Measurements from ENCODE around the gene KIF22.
"Not testable (repeated sequence)": the region's sequence is repeated elsewhere in the genome, so short reads cannot be mapped to it uniquely, and the experiment has no call there.

The KIF22 gene

DNA sequence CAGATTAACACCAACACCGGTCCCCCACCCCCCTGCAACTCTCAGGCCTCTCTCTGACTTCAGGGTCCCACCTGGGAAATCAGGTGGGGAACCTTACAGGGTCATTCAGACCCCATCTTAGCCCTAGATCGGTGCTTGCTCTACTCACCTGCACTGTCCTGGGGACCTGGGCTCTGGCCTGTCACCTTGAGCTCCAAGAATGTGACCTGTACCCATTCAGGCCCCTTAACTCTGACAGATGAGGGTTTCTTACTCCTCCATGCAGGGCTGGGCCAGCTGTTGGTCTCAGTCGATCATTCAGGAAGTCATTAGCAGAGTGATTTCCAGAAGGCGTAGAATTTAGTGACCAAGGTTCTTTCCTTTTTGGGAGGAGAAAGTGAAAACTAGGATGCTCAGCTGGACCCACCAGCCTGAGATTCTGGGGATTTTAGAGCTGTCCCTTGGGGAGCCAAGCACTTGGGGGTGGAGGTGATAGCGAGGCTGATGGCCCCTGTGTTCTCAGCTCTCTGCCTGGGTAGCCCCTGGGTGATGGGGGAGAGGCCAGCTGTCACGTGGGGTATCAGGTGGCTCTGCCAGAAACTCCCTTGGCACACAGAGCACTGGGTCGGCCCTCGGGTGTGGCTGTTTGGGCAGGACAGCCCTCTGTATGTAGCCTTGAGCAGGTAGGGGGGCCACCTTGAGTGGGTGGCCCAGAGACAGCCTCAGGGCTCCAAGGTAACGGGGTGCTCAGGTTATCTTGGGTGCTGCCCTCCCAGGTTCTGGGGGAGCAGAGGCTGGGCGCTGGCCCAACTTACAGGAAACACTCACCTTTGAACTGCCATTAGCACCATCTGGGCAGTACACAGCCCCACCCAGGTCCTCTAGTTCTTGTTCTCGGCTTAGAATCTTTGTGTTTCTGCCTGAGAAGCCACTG lies 30.4 kb downstream of the KIF22 start:
- peaks cover 69 to 84% (median 76%) of the 10 kb centered on the region in 10 experiments for H3K4me1 ChIP-seq
- H3K27me3 ChIP-seq, result no peaks in the 10 kb centered on the region
- H3K36me3 ChIP-seq, result peaks cover 18 to 46% (median 30%) of the 10 kb centered on the region in 11 experiments
- H4K20me1 ChIP-seq, result peaks cover 16 to 57% (median 45%) of the 10 kb centered on the region in 11 experiments; a peak in 19 of 22 replicates
- no peaks in the 10 kb centered on the region for H3K9me3 ChIP-seq (replicated peaks in 1 of 11)
- peak overlapping the region; percentile 45 to 81 (median 68) for H3K4me3 ChIP-seq
- H3K4me2 ChIP-seq, result peak overlapping the region; percentile 95 to 100 (median 100)
- peak overlapping the region; percentile 63 to 98 (median 76) for H3K9ac ChIP-seq
- TF ChIP-seq Cebpa-rat (IDR thresholded peaks at IDR 0.05), result no peak
- H3K27ac ChIP-seq, result peak overlapping the region; percentile 6 to 76 (median 63); a peak in 21 of 22 replicates

DNA sequence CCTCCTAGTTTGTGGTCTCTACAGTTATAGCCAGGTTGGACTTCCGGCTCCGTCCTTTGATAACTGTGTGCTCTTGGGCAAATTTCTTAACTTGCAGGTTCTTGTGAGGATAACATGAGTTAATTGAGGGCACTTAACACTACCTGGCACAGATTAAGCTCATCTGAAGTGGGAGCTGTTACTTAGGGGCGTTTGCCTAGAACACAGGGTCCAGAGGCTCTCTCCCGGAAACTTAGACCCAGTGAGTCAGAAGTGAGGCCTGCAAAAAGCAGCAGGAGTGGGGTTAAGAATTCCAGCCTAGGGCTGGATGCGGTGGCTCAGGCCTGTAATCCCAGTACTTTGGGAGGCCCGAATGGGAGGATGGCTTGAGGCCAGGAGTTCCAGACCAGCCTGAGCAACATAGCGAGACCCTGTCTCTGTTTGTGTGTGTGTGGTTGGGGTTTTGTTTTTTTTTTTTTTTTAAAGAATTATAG lies 31.1 kb downstream of the KIF22 start:
- H3K9ac ChIP-seq, result peak overlapping the region in 10 of 11 experiments; percentile 71 to 98 (median 76); a peak in 18 of 22 replicates
- TF ChIP-seq Cebpa-rat (IDR thresholded peaks at IDR 0.05), result no peak
- no peaks in the 10 kb centered on the region for H3K27me3 ChIP-seq
- H3K27ac ChIP-seq, result peak overlapping the region in 10 of 11 experiments; percentile 6 to 76 (median 64); a peak in 14 of 22 replicates
- peaks cover 18 to 46% (median 31%) of the 10 kb centered on the region in 11 experiments for H3K36me3 ChIP-seq
- H3K4me3 ChIP-seq, result peak overlapping the region in 6 of 10 experiments; percentile 56 to 81 (median 73); a peak in 9 of 20 replicates
- peaks cover 16 to 62% (median 48%) of the 10 kb centered on the region in 11 experiments; a peak in 19 of 22 replicates for H4K20me1 ChIP-seq
- peaks cover 69 to 85% (median 76%) of the 10 kb centered on the region in 10 experiments for H3K4me1 ChIP-seq
- H3K9me3 ChIP-seq (replicated peaks in 1 of 11), result no peaks in the 10 kb centered on the region
- H3K4me2 ChIP-seq, result peak overlapping the region; percentile 95 to 100 (median 100)

DNA sequence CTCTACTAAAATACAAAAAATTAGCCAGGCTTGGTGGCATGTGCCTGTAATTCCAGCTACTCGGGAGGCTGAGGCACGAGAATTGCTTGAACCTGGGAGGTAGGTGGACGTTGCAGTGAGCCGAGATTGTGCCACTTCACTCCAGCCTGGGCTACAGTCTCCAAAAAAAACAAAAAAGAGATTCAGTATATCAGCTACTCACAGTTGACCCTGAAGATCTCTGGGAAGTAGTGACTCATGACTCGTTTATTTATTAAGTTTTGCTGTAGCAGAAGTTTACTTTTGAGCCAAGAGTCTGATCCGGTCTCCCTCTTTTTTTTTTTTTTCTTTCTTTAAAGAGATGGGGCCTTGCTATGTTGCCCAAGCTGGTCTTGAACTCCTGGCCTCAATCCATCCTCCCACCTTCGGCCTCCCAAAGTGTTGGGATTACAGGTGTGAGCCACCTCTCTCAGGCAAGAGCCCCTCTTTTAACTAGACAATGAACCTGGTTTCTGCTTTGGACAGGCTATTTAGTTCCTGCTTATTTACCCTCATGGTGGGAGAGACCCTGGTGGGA lies 34.1 kb downstream of the KIF22 start:
- Histone ChIP-seq H3K9me3 (replicated peaks in 1 of 11) (no peaks in the 10 kb centered on the region), H3K4me3 (no peak overlapping the region), H3K36me3 (peaks cover 4 to 46% (median 15%) of the 10 kb centered on the region in 11 experiments), H3K4me1 (peaks cover 42 to 60% (median 50%) of the 10 kb centered on the region in 10 experiments), H3K27me3 (no peaks in the 10 kb centered on the region), H4K20me1 (peaks cover 8 to 84% (median 42%) of the 10 kb centered on the region in 11 experiments; a peak in 19 of 22 replicates), H3K9ac (peak overlapping the region in 2 of 11 experiments; percentile 33 to 53; a peak in 3 of 22 replicates), H3K4me2 (peak overlapping the region; percentile 42 to 100 (median 70)), H3K27ac (peak overlapping the region in 3 of 11 experiments; percentile 0 to 19 (median 14); a peak in 2 of 22 replicates)
- no peak for TF ChIP-seq Cebpa-rat (IDR thresholded peaks at IDR 0.05)

DNA sequence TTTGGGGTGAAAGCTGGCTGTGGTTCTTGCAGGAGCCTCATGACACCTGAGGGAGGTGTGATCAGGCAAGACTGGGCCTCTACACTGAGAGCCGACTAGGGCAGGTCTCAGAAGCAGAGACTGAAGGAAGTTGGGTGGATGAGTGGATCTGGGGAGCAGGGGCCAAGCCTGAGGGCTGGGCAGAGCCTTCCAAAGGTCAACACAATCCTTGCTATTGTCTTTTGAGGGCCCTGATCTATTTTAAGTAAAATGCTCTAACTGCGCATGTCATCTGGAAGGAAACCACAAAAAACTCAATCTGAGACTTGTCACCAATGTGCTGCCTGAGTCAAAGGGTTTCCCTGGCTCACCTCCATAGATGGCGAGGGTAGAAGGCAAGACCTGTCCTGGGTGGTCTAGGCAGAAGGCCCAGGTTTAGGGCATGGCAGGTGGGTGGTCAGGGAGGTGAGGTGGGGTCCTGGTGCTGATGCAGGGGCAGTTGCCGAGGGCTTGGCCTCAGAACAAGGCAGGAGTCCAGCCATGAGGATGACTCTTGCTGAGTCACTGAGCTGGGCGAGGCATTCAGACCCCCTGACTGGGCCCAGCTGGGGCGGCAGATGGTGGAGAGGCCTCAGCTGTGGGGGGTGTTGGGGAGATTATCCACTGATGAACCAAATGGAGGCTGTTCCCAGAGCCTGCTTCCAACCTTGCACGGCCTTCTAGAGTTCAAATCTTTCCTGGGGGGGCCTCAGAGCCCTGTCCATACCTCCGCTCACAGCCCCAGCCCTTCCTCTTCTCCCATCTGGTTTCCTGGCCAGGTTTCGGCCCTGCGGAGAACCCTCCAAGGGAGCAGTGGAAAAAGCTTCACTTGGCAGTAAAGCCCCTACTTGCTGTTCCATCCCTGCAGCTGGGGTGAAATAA lies 34.8 kb downstream of the KIF22 start:
- no peak overlapping the region for H3K4me3 ChIP-seq
- peak overlapping the region; percentile 38 to 100 (median 70) for H3K4me2 ChIP-seq
- no peaks in the 10 kb centered on the region for H3K27me3 ChIP-seq
- TF ChIP-seq Cebpa-rat (IDR thresholded peaks at IDR 0.05), result no peak
- H3K9me3 ChIP-seq (replicated peaks in 1 of 11), result no peaks in the 10 kb centered on the region
- peak overlapping the region in 4 of 11 experiments; percentile 12 to 45 (median 24); a peak in 6 of 22 replicates for H3K27ac ChIP-seq
- peaks cover 0 to 50% (median 15%) of the 10 kb centered on the region in 11 experiments; a peak in 11 of 22 replicates for H3K36me3 ChIP-seq
- peaks cover 8 to 91% (median 37%) of the 10 kb centered on the region in 11 experiments; a peak in 19 of 22 replicates for H4K20me1 ChIP-seq
- peaks cover 35 to 55% (median 44%) of the 10 kb centered on the region in 10 experiments for H3K4me1 ChIP-seq
- H3K9ac ChIP-seq, result peak overlapping the region in 2 of 11 experiments; percentile 33 to 53; a peak in 2 of 22 replicates

DNA sequence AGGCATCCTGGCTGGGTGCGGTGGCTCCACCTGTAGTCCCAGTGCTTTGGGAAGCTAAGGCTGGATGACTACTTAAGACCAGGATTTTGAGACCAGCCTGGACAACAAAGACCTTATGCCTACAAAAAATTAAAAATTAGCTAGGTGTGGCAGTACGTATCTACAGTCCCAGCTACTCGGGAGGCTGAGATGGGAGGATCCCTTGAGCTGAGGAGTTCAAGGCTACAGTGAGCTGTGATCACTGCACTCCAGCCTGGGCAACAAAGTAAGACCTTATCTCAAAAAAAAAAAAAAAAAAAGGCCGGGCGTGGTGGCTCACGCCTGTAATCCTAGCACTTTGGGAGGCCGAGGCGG lies 35.8 kb downstream of the KIF22 start:
- Histone ChIP-seq H3K9ac (no peak overlapping the region), H3K36me3 (peaks cover 0 to 59% (median 13%) of the 10 kb centered on the region in 11 experiments; a peak in 12 of 22 replicates), H3K9me3 (replicated peaks in 1 of 11) (no peaks in the 10 kb centered on the region), H4K20me1 (peaks cover under 1 to 100% (median 28%) of the 10 kb centered on the region in 11 experiments; a peak in 18 of 22 replicates), H3K27me3 (no peaks in the 10 kb centered on the region), H3K4me3 (no peak overlapping the region), H3K4me1 (peaks cover 25 to 47% (median 35%) of the 10 kb centered on the region in 10 experiments), H3K27ac (no peak overlapping the region), H3K4me2 (no peak overlapping the region)
- no peak for TF ChIP-seq Cebpa-rat (IDR thresholded peaks at IDR 0.05)

DNA sequence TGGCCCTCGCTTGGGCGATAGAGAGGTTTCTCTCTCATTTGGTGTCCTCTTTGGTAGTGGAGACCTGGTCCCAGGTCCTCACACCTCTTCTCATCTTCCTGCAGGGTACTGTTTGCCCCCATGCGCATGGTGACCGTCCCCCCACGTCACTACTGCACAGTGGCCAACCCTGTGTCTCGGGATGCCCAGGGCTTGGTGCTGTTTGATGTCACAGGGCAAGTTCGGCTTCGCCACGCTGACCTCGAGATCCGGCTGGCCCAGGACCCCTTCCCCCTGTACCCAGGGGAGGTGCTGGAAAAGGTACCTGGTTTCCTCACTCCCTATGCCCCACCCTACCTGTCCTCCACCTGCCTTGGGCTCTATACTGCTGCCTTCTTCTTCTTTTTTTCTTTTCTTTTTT lies 40.2 kb downstream of the KIF22 start:
- H3K4me2 ChIP-seq, result no peak overlapping the region
- peaks cover 0 to 81% (median 5%) of the 10 kb centered on the region in 11 experiments; a peak in 10 of 22 replicates for H4K20me1 ChIP-seq
- no peak for TF ChIP-seq Cebpa-rat (IDR thresholded peaks at IDR 0.05)
- H3K4me1 ChIP-seq, result peaks cover 0 to 5% (median under 1%) of the 10 kb centered on the region in 10 experiments; a peak in 9 of 20 replicates
- no peak overlapping the region for H3K4me3 ChIP-seq
- H3K36me3 ChIP-seq, result peaks cover 0 to 90% (median 11%) of the 10 kb centered on the region in 11 experiments; a peak in 15 of 22 replicates
- H3K27me3 ChIP-seq, result no peaks in the 10 kb centered on the region
- no peak overlapping the region for H3K27ac ChIP-seq
- no peak overlapping the region for H3K9ac ChIP-seq
- no peaks in the 10 kb centered on the region for H3K9me3 ChIP-seq (replicated peaks in 1 of 11)

DNA sequence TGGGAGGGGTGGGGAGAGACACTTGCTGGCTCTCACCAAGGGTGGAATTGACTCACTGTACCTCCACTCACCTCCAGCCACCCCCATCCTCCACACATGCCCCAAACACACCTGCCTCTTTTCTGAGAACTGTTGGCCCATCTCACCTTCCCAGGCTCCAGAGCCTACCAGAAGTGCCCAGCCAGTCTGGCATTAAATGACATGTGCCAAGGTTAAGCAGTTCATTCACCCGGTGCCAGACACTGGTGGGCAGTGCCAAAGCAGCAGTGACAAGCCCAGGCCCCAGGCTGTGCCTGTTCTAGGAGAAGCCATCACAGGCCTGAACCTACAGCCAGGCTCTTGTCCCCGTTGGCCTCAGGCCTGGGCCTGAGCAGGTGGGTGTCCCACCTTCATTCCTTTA lies 40.9 kb downstream of the KIF22 start:
- no peaks in the 10 kb centered on the region for H3K9me3 ChIP-seq (replicated peaks in 1 of 11)
- no peak overlapping the region for H3K4me2 ChIP-seq
- H3K27me3 ChIP-seq, result no peaks in the 10 kb centered on the region
- H3K27ac ChIP-seq, result no peak overlapping the region
- no peak overlapping the region for H3K4me3 ChIP-seq
- peaks cover 0 to 74% (median 0%) of the 10 kb centered on the region in 11 experiments; a peak in 9 of 22 replicates for H4K20me1 ChIP-seq
- peaks cover 0 to 90% (median 11%) of the 10 kb centered on the region in 11 experiments; a peak in 15 of 22 replicates for H3K36me3 ChIP-seq
- TF ChIP-seq Cebpa-rat (IDR thresholded peaks at IDR 0.05), result no peak
- no peak overlapping the region for H3K9ac ChIP-seq
- H3K4me1 ChIP-seq, result no peaks in the 10 kb centered on the region; a peak in 2 of 20 replicates

DNA sequence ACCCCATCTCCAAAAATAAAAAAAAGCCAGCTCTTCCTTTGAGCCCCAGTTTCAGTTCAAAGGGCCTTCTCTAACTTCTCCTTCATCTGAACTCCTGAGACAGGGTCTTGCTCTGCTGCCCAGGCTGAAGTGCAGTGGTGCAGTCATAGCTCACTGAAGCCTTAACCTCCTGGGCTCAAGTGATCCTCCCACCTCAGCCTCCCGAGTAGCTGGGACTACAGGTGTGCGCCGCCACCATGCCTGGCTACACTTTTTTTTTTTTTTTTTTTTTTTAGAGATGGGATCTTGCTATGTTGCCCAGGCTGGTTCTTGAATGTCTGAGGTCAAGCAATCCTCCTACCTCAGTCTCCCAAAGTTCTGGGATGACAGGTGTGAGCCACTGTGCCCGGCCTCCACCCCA lies 42.7 kb downstream of the KIF22 start:
- not testable (repeated sequence) for H3K4me1 ChIP-seq; H3K27me3 ChIP-seq; H3K9ac ChIP-seq; H3K4me2 ChIP-seq; H3K4me3 ChIP-seq; H3K27ac ChIP-seq; H3K9me3 ChIP-seq (replicated peaks in 1 of 11)
- H3K36me3 ChIP-seq, result peaks cover 0 to 96% (median 11%) of the 10 kb centered on the region in 11 experiments; a peak in 15 of 22 replicates
- H4K20me1 ChIP-seq, result peaks cover 0 to 56% (median 0%) of the 10 kb centered on the region in 11 experiments; a peak in 8 of 22 replicates

All from BLaER1 treated with 17β-estradiol and CSF1 and Interleukin-3, amounts not matched to agents 10 nM and 100 nM (cell line).